NCI-H2171 (cell line): Measurements from ENCODE around the gene SAPCD1.

Source experiments
- DNase-seq: peaks from one replicate; lab custom pipeline; 2025; lab: John Stamatoyannopoulos, UW

The SAPCD1 gene

DNA sequence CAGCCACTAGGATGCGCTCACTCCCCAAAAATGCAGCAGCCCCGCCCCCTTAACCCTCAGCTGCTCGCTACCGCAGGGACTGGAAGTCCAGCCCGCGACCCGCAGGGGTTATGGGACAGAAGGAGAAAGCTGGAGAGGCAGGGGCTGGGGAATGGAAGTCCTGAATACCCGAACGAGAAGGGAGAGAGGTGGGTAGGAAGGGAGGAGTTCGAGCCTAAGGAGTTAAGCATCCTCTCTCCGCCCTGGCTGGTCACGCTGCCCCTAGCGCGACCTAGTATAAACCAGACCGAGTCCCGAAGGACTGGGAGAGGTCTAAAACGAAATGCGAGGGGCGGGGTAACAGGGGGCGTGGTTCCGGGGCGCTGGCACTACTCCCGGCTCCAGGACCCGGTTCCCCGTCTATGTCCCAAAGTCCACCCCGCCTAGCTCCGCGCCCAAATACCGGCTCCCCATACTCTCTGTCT lies 32.9 kb upstream of the SAPCD1 start:
- DNase-seq, result peak; percentile 77

DNA sequence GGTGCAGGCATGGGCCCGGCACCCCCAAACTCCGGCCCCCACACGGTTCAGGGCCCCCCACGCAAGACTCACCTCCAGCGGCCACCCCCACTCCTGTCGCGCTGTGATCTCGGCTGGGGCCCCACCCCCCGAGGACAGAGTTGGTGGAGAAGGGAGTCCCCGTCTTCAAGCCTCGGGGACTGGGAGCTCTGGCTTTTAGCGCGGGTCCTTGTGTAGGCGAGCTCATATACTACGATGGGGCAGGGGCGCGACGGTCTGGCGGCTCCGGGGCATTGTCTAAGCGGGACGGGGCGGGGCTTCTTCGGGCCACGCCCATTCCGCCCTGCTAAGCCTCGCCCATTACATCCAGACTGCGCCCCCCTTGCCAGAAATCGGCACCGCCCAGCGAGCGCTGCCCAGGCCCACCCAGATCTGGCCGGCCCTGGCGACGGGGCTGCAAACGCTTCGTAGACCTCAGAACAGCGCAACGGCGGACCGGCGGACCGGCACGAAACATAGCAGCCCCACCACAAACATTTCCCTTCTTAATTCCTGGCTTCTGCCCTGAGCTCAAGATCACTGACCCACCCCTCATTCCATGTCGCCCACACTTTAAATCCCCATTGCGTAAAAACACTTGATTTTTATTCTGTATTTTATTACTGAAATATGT lies 32.4 kb upstream of the SAPCD1 start:
- peak; percentile 24 for DNase-seq

DNA sequence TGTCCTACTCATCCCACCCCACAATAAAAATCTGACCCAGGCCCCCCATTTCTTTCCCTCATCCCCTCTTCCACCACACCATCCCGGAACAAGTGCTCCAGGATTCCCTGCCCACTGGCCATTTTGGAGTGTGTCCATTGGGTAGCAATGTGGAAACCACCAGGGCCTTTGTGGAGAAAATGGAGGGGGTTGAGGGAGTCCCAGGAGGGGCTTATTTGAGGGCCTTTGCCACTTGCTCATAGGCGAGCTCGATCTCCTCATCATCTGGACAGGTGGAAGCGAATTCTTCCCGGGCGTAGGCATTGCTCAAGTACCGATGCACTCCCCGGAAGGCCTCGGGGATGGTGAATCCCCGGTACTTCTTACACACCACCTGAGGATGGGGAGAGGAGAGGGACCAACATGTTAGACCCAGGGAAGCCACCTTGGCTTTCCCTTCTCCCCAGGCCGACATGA lies 31.8 kb upstream of the SAPCD1 start:
- DNase-seq, result no peak

DNA sequence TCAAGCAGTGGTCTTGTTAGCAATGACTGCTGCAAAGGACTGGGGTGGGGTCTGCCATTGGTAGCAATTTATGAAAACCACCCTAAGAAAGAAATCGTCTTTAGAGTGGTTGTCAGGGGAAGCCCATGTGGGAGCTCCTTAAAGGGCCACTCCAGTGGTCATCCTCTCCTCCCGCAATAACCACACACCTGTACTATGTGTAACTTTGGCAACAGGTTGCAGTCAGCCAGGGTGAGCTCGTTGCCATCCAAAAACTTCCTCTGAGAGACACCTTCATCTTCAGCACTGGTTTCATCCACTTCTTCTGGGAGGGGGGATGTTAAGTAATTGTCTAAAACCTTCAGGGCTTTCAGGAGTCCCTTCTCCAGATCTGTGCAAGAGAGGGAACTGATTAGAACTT lies 30.4 kb upstream of the SAPCD1 start:
- no peak for DNase-seq

DNA sequence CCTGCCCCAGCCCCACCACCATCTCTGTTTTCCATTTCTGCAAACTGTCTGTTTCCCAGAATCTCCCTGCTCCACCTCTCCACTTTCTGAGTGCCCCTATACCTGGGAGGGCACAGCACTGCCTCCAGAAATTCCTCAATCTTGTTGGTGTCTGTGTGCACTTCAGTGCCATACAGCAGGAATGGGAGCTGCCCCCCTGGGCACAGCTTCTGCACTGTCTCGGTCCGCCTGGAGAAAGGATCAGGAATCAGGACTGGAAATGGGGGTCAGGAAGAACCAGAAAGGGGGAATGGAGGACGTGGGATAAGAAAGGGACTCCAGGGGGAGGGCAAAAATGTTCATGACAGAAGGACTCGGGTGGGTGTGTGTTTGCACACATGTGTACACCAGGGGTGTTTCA lies 28.7 kb upstream of the SAPCD1 start:
- DNase-seq, result no peak

DNA sequence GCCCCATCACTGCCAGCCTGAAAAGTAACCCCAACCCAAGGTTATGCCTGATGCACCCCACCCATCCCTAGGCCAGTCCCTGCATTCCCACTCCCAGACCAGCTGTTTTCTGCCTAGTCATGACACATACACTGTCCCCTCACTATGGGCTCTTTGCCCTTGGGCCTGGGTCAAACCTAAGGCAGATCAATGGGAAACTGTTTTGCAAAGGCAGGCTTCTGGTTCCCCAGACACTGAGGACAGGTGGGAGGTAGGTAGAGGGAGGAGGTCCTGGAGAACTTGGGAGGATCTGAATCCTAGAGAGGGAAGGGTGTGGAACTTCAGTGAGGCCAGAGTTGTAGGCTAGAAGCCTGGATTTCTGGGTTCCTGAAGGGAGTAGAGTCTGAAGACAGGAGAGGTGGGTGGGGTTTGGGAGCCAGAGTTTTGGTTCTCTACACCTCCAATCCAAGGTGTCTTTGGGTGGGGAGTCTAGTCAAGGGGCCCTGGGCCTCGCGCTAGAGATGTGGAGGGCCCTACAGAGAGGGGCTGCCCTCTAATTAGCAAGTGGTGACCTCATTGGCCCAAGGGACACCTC lies 28.1 kb upstream of the SAPCD1 start:
- no peak for DNase-seq

DNA sequence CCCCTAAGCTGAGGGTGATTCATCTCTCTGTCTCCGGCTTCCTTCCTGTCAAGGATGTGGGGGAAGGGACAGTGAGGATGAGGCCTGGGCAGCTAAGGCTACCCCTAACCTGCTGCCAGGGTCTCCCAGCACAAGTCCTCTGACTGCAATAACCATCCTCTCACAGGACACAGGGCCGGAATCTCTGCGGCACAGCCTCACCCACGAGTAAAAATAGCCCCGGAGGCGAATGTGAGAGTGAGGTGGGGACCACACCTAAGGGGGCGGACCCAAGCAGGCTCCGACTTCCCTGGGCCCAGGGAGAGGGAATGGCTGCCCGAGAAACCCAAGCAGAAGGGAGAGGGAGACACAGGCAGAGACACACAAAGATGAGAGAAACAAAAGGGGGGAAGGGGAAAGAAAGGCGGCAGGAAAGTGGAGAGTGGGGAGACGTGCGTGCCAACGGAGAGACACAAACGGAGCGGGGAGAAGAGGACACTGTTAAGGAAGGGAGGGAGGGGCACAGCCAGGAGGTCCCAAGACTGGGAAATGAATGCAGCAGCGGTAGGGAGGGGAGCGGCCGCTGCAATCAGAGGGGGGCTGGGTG lies 27.5 kb upstream of the SAPCD1 start:
- no peak for DNase-seq

DNA sequence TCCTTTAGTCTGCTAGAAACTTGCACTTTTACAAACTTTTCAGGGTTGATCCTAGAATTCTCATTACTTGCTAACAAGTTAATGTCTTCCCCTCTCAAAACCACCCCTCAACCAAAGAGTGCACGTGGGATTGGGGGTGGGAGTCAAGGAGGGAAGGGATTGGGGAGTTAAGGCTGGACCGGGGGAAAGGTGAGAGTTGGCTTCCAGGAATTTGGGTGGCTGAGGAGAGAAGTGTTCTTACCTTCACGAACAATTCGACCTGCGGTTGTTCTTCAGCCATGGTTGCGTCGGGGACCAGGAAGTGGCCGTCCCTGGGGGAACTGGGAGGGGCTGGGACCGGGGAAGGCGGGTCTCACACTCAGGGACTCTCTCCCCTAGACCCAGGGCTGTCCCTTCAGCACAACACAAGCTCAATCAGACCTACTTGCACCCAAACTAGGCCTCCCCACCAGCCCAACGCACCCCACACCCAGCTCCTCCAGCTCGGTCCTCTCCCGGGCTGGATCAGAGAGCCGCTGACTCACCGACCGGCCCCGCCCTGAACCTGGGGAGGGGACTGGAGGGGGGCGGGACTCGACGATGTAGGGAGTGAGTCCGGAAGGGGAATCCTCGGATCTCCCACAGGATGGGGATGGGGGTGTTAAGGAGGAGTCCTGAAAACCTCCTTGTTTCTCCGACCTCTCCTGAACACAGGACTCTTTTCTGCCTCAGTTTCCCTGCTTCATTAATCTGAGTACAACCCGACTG lies 26.3 kb upstream of the SAPCD1 start, which contains the start of gene CLIC1:
Gene CLIC1 (minus strand): TSS at position 510 of the 747 bp plus-strand sequence. CDS start 230 bp downstream, at position 280.
- DNase-seq, result peak; percentile 69

DNA sequence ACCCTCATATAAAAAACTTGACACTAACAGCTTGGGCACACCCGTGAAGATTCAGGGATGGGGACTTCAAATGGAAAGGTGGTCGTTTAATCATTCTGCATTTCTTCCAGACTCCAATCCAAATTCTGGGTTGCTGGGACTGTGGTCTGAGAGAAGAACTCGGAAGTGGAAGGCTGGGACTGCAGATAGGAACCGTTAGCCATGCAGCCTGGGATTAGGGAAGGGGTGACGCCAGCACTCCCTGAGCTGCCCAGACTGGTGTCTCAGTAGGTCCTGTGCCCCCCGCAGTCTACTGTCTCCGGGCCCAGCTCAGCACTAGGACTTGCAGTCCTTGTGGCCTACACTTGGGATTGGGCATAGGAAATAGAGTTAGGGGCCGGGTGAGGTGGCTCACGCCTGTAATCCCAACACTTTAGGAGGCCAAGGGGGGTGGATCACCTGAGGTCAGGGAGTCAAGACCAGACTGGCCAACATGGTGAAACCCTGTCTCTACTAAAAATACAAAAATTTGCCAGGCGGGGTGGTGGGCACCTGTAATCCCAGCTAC lies 25.6 kb upstream of the SAPCD1 start:
- DNase-seq, result no peak

DNA sequence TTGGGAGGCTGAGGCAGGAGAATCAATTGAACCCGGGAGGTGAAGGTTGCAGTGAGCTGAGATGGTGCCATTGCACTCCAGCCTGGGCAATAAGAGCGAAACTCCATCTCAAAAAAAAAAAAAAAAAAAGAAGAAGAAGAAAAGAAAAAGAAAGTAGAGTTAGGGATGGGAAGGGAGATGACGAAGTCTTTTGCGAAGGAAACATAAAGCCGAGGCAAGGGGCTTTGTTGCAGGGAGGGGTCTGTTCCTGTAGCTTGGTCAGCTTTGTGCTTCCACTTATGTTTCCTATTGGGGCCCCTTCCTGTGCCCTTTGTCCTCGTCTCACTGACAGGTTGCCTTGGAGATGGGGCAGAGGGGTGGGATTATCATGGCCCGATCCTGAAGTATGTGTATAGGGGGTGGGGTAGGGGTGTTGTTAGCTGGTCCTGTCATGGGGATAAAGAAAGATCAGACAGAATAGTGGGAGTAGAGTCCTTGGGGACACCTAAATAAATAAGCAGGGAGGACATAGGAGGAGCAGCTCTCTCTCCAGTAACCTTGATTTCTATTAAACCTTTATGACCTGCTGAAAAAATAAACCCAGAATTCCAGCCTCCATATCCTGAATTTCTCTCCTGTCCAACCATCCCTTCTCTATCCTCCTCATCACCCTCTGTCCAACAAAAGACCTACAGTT lies 25.0 kb upstream of the SAPCD1 start:
- no peak for DNase-seq

DNA sequence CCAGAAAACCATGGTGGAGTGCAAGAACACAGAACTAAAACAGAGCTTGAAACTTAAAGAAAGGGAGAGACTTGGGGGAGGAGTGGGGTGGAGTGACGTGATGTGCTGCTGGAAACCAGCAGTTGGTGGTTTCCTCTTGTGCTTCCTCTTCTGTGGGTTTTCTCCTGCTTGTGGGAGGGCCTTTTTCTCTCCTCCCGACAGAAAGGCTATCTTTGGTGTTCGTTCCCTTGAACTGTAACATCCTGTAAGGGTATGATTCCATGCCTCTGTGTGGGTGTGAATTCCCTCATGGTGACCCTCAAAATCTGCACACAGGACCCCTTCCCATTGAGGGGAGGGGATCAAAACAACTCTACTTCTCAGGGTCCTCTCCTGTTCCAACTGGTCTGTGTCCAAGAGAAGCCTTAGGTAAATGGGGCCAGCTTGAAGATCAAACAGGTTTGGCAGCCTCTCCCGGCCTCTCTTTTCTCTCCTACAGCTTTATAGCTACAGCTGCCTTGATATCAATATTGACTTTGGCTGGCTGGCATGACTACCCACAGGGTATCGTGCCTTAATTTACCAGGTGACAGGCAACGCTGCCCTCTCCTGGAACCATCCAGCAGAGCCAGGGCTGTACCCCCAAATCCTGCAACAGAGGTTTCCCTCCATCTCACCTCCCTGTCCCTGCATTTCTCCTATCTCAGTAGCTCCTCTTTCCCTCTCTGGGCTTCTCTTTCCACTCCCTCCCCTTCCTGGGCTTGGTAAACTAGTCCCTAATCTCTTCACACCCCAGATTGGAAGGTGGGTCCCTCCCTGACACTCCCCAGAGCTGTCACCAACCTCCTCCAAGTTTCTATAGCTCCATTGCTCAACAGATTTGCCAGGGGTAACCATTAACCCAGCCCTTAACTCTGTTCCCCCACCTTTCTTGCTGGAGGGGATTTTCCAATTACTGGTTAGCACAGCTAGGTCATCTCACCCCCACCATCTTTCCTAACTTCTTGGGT lies 24.2 kb upstream of the SAPCD1 start:
- no peak for DNase-seq

DNA sequence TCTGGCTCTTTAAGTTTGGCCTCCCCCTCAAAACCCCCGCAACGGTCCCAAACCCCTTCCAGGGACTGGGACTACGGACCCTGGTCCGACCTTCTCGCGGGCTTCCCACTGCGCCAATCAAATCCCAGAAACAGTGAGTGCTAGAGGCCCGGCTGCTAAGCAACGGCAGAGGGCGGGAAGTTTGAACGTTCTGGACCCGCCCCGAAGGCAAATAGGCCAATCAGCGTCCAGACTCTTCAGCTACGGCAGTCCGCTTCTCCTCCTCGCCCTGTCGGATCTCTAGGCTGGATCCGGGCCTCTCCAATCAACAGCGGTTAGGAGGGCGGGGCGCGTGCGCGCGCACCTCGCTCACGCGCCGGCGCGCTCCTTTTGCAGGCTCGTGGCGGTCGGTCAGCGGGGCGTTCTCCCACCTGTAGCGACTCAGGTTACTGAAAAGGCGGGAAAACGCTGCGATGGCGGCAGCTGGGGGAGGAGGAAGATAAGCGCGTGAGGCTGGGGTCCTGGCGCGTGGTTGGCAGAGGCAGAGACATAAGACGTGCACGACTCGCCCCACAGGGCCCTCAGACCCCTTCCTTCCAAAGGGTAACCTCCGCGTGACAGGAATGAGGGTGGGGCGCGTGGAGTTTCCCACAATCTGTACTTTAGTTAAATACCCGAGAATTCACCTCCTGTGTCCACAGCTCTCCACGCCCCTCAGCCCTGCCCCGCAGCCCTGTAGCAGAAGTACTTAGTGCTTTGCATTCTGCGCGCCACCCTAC lies 22.6 kb upstream of the SAPCD1 start, which contains the start of gene MSH5:
Gene MSH5 (plus strand): TSS at position 367 of the 758 bp plus-strand sequence. CDS start 462 bp downstream, outside the sequence.
- peak; percentile 99 for DNase-seq

DNA sequence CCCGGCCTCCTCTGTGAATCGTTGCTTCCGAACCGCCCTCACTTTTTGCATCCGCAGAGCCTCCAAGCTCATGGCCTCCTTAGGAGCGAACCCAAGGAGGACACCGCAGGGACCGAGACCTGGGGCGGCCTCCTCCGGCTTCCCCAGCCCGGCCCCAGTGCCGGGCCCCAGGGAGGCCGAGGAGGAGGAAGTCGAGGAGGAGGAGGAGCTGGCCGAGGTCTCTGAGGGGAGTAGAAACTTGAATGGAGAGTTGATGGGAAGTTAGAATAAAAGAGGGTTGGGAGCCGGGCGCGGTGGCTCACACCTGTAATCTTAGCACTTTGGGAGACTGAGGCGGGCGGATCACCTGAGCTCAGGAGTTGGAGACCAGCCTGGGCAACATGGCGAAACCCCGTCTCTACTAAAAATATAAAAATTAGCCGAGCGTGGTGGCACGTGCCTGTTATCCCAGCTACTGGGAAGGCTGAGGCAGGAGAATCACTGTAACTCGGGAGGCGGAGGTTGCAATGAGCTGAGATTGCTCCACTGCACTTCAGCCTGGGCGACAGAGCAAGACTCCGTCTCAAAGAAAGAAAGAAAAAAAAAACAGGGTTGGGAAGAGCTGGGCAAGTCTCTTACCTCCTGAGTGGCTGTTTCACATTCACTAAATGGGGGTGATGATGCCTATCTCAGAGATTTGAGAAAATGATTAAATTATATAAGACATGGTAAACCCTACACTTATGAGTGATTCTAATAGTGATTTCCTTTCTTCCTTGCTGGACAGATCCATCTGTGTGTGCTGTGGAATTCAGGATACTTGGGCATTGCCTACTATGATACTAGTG lies 21.8 kb upstream of the SAPCD1 start:
- DNase-seq, result no peak

DNA sequence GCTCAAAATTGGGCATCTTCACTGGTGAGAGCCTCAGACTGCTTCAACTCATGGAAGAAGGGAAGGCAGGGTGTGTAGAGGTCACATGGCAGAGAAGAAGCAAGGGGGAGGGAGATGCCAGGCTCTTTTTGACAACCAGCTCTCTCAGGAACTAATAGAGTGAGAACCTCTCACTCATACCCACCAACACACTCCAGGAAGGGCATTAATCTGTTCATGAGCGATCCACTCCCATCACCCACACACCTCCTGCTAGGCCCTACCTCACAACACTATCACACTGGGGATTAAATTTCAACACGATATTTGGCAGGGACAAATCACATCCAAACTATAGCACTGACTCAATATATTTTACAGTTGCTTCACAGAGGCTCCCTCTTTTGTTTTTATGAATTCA lies 20.6 kb upstream of the SAPCD1 start:
- DNase-seq, result no peak

DNA sequence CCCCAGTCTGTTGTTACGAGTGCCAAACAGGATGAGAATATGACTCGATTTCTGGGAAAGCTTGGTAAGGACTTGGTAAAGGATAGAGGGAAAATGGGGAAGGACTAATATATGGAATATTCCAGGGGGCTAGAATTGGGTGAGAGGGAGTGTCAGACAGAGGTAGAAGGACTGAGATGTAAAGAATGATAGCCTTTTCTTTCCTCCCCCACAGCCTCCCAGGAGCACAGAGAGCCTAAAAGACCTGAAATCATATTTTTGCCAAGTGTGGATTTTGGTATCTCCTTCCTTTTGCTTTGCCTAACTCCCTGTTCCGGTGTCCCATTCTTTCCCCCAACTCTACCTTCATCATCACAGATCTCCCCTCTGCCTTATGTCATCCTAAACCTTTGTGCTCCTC lies 19.6 kb upstream of the SAPCD1 start:
- DNase-seq, result no peak

DNA sequence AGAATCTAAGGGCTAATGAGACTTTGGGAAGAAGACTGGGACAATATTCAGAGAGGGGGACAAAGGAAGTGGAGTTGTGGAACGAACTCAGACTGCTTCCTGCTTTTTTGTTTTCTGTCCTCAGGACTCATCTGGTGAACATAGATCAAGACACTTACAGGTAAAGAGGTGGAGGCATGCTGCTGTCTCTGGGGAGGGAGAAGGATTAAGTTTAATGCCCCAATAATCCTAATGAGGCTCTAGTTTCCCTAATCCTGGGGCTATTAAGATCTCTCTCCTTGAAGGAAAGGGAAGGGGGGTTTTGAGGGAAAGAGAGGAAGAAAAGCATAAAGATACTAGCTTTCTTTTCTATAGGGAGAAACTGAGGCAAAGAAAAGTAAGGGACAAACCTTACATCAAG lies 18.0 kb upstream of the SAPCD1 start:
- DNase-seq, result no peak

DNA sequence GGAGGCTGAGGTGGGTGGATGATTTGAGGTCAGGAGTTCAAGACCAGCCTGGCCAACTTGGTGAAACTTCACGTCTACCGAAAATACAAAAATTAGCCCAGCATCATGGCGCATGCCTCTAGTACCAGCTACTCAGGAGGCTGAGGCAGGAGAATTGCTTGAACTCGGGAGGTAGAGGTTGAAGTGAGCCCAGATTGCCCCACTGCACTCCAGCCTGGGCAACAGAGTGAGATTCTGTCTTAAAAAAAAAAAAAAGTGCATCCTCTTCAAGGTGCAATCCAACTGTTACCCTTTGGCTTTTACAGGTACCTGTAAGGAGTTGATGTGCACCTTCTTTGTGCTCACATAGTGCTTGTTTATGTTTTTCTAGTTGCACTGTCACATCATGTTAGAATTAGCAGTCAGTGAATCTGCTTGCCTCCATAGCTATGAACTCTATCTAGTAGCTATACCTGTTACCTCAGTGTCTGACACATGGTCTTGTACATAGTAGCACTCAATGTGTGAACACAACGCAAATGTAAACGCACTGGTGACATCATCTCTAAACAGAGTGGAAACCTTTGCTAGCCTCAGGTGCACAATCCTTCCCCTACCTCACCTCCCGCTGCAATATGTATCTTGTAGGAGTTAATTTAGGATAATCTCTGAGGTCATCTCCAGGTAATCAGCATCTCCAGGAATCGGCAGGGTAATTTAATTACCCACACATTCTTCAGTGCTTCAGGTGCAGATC lies 13.0 kb upstream of the SAPCD1 start:
- DNase-seq, result no peak

DNA sequence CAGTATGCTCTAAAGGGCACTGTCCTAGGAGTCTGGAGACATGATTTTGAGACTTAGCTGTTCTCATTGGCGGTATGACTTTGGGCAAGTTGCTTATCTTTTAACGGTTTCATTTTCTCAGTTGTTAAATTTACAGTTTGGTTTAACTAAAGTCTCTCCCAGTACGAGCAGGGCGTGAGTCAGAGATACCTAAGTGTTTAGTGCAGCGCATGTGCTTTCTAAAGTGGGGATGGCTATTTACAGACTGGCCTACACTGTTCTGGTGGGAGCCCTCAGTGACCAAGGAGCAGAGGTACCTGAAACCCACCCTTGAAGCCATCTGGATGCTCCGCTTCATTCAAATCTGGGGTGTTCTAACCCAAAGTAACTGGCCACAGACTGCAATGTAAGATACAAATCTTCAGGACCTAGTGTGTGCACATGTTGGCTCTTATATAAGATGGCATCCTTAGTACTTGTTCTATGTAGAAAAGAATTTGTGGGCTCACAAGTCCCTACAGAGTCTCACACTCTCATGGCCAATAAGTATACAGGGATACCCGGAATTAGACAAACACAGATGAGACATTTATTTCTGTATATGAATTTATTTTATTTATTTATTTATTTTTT lies 11.9 kb upstream of the SAPCD1 start:
- no peak for DNase-seq
